H54 (cell line): Measurements from ENCODE around the gene UNC13B.

Source experiments
- DNase-seq: peaks from one replicate; pipeline ENCODE4 v3.0.0; 2011; ENCODE audit warnings: low spot score, mixed read lengths; ENCODE audit not compliant: insufficient read length
- FAIRE-seq: peaks from 3 replicates; lab custom pipeline; 2011; peaks lifted over from hg19 to GRCh38; lab: Jason Lieb, UNC
- POLR2A ChIP-seq: IDR thresholded peaks from 2 replicates; pipeline ENCODE4 v1.6.1; 2011; ENCODE audit warnings: low read depth, mild to moderate bottlenecking, low read length

The UNC13B gene

GRCh38 chr9:35333551-35333950 lies 171.7 kb downstream of the UNC13B start:
- TF ChIP-seq POLR2A: no peak
- peak; percentile 20 for FAIRE-seq
- DNase-seq: peak; percentile 16

DNA sequence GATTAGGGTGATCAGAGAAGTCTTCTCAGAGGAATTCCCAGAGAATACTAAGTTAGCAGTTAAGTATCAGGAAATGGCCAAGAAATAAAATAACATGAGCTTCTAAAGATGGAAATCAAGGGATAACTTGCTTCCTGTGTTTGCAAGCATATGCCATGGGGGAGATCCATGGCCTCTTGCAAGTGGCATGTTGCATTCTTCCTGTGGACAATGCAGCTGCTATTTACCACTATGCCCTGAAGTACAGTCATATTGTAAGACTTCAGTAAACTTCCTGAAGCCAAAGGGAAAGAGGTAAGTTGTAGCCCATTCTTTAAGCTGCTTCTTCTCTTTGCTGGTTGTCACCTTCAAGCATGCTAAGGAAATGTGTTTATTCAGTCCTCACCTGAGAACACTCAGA lies 173.4 kb downstream of the UNC13B start:
- FAIRE-seq: peak; percentile 86
- no peak for TF ChIP-seq POLR2A
- DNase-seq: no peak

- no peak for TF ChIP-seq POLR2A
- no peak for FAIRE-seq
- DNase-seq: no peak
Measured at GRCh38 chr9:35338086-35338485, 176.3 kb downstream of the UNC13B start.

- DNase-seq: no peak
- TF ChIP-seq POLR2A: no peak
- FAIRE-seq: no peak
Measured at GRCh38 chr9:35338561-35339274, 176.9 kb downstream of the UNC13B start.

GRCh38 chr9:35340046-35340445 lies 178.2 kb downstream of the UNC13B start:
- FAIRE-seq: no peak
- no peak for TF ChIP-seq POLR2A
- no peak for DNase-seq

DNA sequence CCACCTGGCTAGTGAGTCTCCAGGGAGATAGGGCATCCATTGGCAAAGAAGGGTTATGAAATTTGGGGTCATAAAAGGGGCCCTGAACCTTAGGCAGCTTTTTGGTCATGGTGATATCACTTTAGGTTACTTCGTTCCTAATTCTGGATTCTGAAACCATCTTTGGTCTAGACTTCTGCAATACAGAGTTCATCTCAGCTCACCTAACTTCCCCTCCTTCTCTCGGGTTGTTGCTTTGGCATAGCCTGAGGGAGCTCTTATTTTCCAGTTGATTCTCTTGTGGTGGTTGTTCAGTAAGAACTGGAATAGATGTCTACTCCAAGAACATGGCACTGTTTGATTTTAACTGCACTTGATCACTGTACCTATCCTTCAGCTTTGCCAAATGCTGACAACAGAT lies 179.2 kb downstream of the UNC13B start:
- no peak for TF ChIP-seq POLR2A
- FAIRE-seq: no peak
- no peak for DNase-seq

GRCh38 chr9:35341585-35341984 lies 179.8 kb downstream of the UNC13B start:
- DNase-seq (no peak), FAIRE-seq (no peak)
- no peak for TF ChIP-seq POLR2A

DNA sequence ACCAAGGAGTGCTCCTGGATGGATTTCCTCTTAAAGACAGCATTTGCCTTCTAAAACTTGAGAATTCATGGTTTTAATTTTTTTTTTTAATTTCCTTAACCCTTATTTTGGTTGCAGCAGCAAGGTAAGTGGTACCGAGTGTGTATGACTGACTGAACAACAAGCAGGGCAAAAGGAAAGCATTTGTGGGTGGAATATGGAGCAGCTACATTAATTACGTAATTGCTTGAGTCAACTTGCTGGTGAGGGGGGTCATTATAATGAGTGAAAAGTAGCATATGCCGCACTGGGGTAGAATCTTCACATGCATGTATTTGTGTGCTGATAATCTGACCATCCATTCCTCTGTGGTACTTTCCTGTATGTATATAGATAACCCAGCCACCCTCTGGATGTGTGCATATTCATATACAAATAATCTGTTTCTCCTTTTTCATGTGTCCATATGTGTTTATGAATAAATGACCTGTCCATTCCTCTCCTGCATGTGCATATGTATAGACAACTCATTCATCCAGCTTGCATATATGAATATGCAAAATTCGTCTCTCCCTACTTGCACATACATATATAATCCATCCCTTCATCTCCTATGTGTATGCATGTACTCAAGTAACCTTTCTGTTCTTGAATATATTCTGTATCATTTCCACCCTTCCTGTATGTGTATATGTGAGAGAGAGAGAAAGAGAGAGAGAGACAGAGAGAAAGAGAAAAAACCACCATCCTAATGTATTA lies 180.6 kb downstream of the UNC13B start:
- FAIRE-seq (no peak), DNase-seq (no peak)
- TF ChIP-seq POLR2A: no peak

DNA sequence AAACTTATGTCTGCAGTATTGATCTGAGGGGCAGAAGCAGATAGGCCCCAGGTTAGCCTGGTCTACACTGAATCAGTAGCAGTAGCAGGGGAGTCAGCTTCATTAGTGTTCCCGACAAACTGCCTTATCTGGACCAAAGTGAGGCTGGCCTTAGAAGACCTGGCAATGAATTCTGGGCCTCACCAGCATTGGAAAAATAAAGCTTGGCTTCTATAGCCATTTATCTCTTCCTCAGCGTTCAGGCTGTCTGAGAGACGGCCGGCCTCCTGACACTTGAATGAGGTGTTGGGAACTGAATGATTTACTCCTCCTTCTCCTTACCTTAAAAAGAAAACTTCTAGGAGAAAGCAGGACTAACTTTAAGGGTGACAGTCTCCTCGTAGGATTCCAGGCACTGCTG lies 186.3 kb downstream of the UNC13B start:
- DNase-seq (no peak), FAIRE-seq (no peak)

GRCh38 chr9:35349287-35349990 lies 187.6 kb downstream of the UNC13B start:
- no peak for DNase-seq
- no peak for TF ChIP-seq POLR2A
- no peak for FAIRE-seq

More for the DNA sequence above, 186.3 kb downstream of the UNC13B start:
- no peak for TF ChIP-seq POLR2A

GRCh38 chr9:35350212-35350611 lies 188.4 kb downstream of the UNC13B start:
- no peak for TF ChIP-seq POLR2A
- FAIRE-seq (no peak), DNase-seq (no peak)

DNA sequence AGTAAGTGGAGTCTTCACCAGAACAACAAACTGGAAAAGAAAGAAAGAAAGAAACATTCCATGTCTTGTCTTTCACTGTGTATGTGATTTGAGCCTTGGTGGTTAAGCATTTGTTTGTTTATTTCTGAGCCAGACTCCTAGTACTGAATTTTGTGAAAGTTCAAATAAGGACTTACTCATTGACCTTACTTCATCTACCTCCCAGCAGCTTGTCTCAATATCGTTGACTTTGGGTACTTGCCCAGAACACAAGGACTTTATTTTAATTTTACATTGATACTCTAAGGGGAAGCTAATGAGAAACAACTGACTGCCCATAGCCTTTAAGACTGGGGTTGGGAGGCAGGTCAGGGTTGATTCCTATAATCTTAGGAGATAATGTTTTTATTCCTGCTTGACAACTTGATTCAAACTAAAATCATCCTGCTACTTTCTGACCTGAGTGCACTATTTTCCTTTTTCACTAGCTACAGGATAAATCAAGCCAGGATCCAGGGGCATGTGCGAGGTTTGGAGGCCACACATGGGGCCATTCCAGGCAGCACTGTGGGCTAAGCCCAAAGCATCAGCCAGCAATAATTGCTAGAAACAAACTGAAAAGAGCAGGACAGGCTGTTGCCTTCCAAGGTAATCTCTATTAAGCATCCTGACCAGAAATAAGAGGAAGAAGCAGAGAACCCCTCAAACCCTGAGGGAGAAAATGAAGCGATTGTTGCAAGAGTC lies 189.2 kb downstream of the UNC13B start:
- FAIRE-seq: no peak
- no peak for DNase-seq
- TF ChIP-seq POLR2A: no peak

- FAIRE-seq (no peak), DNase-seq (no peak)
- no peak for TF ChIP-seq POLR2A
Measured at GRCh38 chr9:35353731-35354365, 192.0 kb downstream of the UNC13B start.
